Activated CD8-positive, alpha-beta T cell treated with anti-CD3 and anti-CD28 coated beads for 36 hours (primary cell): ENCODE measurements around the gene NNMT. TPM values are rescaled to one million over a fixed set of nuclear protein-coding genes. Genes with fewer than 3 reads are reported as not detected.
A peak's percentile ranks its signal among the peaks of the same experiment; 100 is the strongest.

Experiments
- ATAC-seq: fragments of 200-7000 bp; cut with Tn5 transposase; one replicate; pipeline ENCODE4 v1.10.0; 2021; ENCODE audit warnings: mild to moderate bottlenecking, moderate library complexity
- CTCF ChIA-PET: fragments of 350-600 bp; sonication (Branson Sonifier 250); formaldehyde crosslinking; loops from one replicate; lab custom pipeline; 2021; ENCODE audit warnings: antibody characterized with exemption; lab: Charles Lee
- POLR2A ChIA-PET: fragments of 350-600 bp; sonication (Branson Sonifier 250); formaldehyde crosslinking; loops from one replicate; lab custom pipeline; 2021; ENCODE audit warnings: antibody characterized with exemption; lab: Charles Lee
- DNase-seq: peaks from one replicate; pipeline ENCODE4 v3.0.0-alpha.2; 2020
- H3K27ac Mint-ChIP-seq: one replicate; pipeline ENCODE4 v1.8.0; 2021; ENCODE audit warnings: mild to moderate bottlenecking, mixed read lengths
- H3K27me3 Mint-ChIP-seq: one replicate; pipeline ENCODE4 v1.8.0; 2021; ENCODE audit warnings: mixed read lengths
- H3K36me3 Mint-ChIP-seq: one replicate; pipeline ENCODE4 v1.8.0; 2021; ENCODE audit warnings: low read depth, mixed read lengths
- H3K4me1 Mint-ChIP-seq: one replicate; pipeline ENCODE4 v1.8.0; 2021; ENCODE audit warnings: low read depth, mixed read lengths
- H3K4me3 Mint-ChIP-seq: one replicate; pipeline ENCODE4 v1.8.0; 2021; ENCODE audit warnings: mild to moderate bottlenecking, moderate library complexity, mixed read lengths
- H3K9me3 Mint-ChIP-seq: one replicate; pipeline ENCODE4 v1.8.0; 2021; ENCODE audit warnings: mixed read lengths
- CTCF ChIP-seq: fragments of 200-600 bp; IDR thresholded peaks from one replicate; pipeline ENCODE4 v1.8.0; 2022; ENCODE audit warnings: antibody characterized with exemption, mild to moderate bottlenecking
- intact Hi-C: fragments of 100-400 bp; cut with micrococcal nuclease; formaldehyde crosslinking; loops from one replicate; pipeline ENCODE4 v1.10.0; 2022
- total RNA-seq, 2 experiments: library from RNA; stranded (reverse); gene quantifications; one replicate each; pipeline ENCODE4 v1.2.3, GENCODE V29; 2021

NNMT gene
- total RNA-seq, 2 experiments from 2014 or later = not detected

GRCh38 chr11:114262681-114263512 lies 33.3 kb upstream of the NNMT start:
- intact Hi-C loops = no loop called here
- POLR2A ChIA-PET = no interaction called here
- H3K4me1 Mint-ChIP-seq = no peaks in the 10 kb centered on the region
- no peak overlapping the region for H3K27ac Mint-ChIP-seq
- no peaks in the 10 kb centered on the region for H3K36me3 Mint-ChIP-seq
- peak; percentile 65 for ATAC-seq
- H3K27me3 Mint-ChIP-seq = peaks cover 2% of the 10 kb centered on the region
- DNase-seq = peak; percentile 14
- H3K4me3 Mint-ChIP-seq = no peak overlapping the region
- CTCF ChIA-PET = interaction anchor here (1.1 to 11.6 kb wide), 16 partner anchors 11 to 367 kb away, joined by 3 to 210 read pairs (median 6); no protein-coding TSS in a partner anchor
- TF ChIP-seq CTCF = peak; percentile 48
- no peaks in the 10 kb centered on the region for H3K9me3 Mint-ChIP-seq

GRCh38 chr11:114263513-114264170 lies 32.6 kb upstream of the NNMT start:
- no peak for TF ChIP-seq CTCF
- H3K9me3 Mint-ChIP-seq = no peaks in the 10 kb centered on the region
- peaks cover 2% of the 10 kb centered on the region for H3K27me3 Mint-ChIP-seq
- H3K4me1 Mint-ChIP-seq = no peaks in the 10 kb centered on the region
- ATAC-seq (no peak), DNase-seq (no peak)
- CTCF ChIA-PET = interaction anchor here (1.1 to 11.6 kb wide), 10 partner anchors 10 to 367 kb away, joined by 3 to 210 read pairs (median 22); no protein-coding TSS in a partner anchor
- intact Hi-C loops = no loop called here
- POLR2A ChIA-PET = interaction anchor here (0.7 kb wide), 1 partner anchor 228 kb away, joined by 3 read pairs; no protein-coding TSS in a partner anchor
- H3K27ac Mint-ChIP-seq = no peak overlapping the region
- H3K36me3 Mint-ChIP-seq = no peaks in the 10 kb centered on the region
- no peak overlapping the region for H3K4me3 Mint-ChIP-seq

- Mint-ChIP-seq H3K27me3 (peaks cover 2% of the 10 kb centered on the region), H3K4me3 (no peak overlapping the region), H3K9me3 (no peaks in the 10 kb centered on the region), H3K27ac (no peak overlapping the region), H3K4me1 (no peaks in the 10 kb centered on the region), H3K36me3 (no peaks in the 10 kb centered on the region)
- DNase-seq (no peak), ATAC-seq (no peak)
- CTCF ChIA-PET = interaction anchor here (1.7 to 11.6 kb wide), 6 partner anchors 15 to 368 kb away, joined by 4 to 210 read pairs (median 40); no protein-coding TSS in a partner anchor
- POLR2A ChIA-PET = interaction anchor here (0.7 kb wide), 1 partner anchor 228 kb away, joined by 3 read pairs; no protein-coding TSS in a partner anchor
- no peak for TF ChIP-seq CTCF
- intact Hi-C loops = no loop called here
Measured at GRCh38 chr11:114264381-114264780, 31.8 kb upstream of the NNMT start.

GRCh38 chr11:114265122-114265878 lies 30.9 kb upstream of the NNMT start:
- peaks cover 2% of the 10 kb centered on the region for H3K27me3 Mint-ChIP-seq
- TF ChIP-seq CTCF = no peak
- no peak overlapping the region for H3K4me3 Mint-ChIP-seq
- intact Hi-C loops = no loop called here
- no peak for ATAC-seq
- CTCF ChIA-PET = interaction anchor here (1.2 to 11.6 kb wide), 6 partner anchors 16 to 369 kb away, joined by 3 to 210 read pairs (median 40); no protein-coding TSS in a partner anchor
- no peak for DNase-seq
- H3K9me3 Mint-ChIP-seq = no peaks in the 10 kb centered on the region
- H3K4me1 Mint-ChIP-seq = no peaks in the 10 kb centered on the region
- POLR2A ChIA-PET = no interaction called here
- no peak overlapping the region for H3K27ac Mint-ChIP-seq
- no peaks in the 10 kb centered on the region for H3K36me3 Mint-ChIP-seq
